ENCODE measurements around the gene ANKMY1. TPM values are rescaled to one million over a fixed set of nuclear protein-coding genes. Genes with fewer than 3 reads are reported as not detected.

The ANKMY1 gene
- total and polyA plus RNA-seq, 12 donors = 1.9 to 15.6 (median 5.3) TPM

DNA sequence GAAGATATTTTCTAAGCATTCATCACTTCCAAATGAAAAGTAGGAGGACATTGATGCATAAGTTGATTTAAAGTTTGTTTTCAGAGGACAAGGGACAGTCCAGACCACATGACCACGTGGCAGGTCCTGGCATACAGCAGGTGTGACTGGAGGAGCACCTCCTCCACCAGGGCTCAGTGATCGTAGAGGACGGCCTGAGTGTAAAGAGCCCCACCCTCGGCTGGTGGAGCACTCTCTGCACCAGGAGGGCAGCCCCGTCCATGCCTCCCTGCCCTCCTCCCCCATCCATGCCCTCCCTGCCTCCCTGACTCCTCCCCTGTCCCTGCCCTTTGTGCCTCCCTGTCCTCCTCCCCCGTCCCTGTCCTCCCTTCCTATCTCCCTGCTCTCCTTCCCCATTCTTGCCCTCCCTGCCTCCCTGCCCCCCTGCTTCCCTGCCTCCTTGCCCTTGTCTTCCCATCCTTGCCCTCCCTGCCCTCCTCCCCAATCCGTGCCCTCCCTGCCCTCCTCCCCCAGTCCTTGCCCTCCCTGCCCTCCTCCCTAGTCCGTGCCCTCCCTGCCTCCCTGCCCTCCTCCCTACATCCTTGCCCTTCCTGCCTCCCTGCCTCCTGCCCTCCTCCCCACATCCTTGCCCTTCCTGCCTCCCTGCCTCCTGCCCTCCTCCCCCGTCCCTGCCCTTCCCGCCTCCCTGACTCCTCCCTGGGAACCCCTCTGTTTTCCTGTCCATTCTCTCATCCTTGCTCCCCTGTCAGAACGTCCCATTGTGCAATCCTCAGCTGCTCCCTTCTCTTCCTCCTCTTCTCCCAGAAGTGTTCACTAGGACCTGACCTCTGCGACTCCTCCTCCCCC lies 47.9 kb downstream of the ANKMY1 start:
- Histone ChIP-seq H3K9me3 (no peaks in the 10 kb centered on the region), H3K27ac (no peak overlapping the region), H3K4me3 (no peak overlapping the region), H3K36me3 (peaks cover 0 to 44% (median 0%) of the 10 kb centered on the region in 9 donors), H3K27me3 (no peaks in the 10 kb centered on the region), H3K4me1 (peaks cover 0 to 11% (median 0%) of the 10 kb centered on the region in 9 donors)
- ATAC-seq = no peak
- WGBS, 2 donors = 76 to 78% methylated on average over 12 of the region's 12 CpGs
- TF ChIP-seq CTCF (IDR thresholded peaks at IDR 0.05) = no peak
- intact Hi-C loops (cut with DNase I) = loop anchor here in 8 of 10 donors (5.0 to 10.0 kb wide), 8 partner anchors 192 to 335 kb away; no protein-coding TSS in a partner anchor
- DNase-seq = no peak

DNA sequence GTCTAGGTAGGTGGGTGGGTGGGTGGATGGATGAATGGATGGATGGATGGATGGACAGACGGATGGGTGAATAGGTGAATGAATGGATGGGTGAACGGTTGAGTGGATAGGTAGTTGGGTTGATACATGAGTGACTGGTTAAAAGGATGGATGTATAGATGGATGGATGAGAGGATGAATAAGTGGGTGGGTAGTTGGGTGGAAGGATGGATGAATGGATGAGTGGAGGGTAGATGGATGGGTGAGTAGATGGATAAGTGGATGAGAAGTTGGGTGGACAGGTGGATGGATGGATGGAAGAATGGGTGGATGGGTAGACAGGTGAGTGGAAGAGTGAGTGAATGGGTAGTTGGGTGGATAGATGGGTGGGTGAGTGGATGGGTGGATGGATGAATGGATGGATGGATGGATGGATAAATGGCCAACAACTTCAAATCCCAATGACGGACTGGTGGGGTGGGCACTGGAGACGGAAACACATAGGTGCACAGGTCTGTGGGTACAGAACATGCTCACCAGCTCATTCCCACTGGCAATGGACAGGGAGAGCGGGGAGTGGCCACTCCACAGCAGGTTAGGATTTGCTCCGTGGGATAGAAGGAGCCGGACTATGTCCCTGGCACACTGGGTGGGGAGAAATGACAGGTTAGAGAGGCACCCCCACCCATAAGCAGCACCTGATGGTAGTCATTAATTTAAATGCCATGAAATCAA lies 48.8 kb downstream of the ANKMY1 start:
- ATAC-seq (no peak), DNase-seq (no peak)
- Histone ChIP-seq H3K4me1 (peaks cover 0 to 5% (median 0%) of the 10 kb centered on the region in 9 donors), H3K27ac (no peak overlapping the region), H3K27me3 (no peaks in the 10 kb centered on the region), H3K9me3 (no peaks in the 10 kb centered on the region), H3K36me3 (peaks cover 0 to 44% (median 0%) of the 10 kb centered on the region in 9 donors), H3K4me3 (no peak overlapping the region)
- no peak for TF ChIP-seq CTCF (IDR thresholded peaks at IDR 0.05)
- intact Hi-C loops (cut with DNase I) = loop anchor here in 1 of 10 donors (10.0 kb wide), 1 partner anchor 206 kb away; no protein-coding TSS in a partner anchor
- 97 to 98% methylated on average over 7 of the region's 7 CpGs for WGBS, 2 donors

DNA sequence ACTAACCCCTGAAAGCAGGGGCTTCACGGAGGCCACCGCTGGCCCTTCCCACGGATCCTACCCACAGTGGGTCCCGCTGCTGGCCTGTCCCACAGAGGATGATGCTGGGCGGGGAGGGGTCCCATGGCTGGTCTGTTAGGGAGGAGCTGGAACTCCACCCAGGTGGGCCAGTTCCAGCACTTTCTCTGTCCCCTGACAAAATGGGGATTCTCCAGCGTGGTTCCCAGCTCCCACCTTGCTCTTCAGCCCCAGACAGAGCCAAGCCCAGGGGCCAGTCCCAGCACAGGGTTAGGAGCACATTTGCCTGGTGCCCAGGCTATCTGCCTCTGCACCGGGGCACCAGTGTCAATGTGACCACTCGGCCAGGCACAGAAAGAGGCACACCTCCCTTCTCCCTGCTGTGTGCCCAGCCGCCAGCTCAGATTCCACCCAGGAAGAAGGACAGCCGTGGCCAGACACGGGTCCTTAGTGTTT lies 50.0 kb downstream of the ANKMY1 start:
- H3K4me3 ChIP-seq = no peak overlapping the region
- DNase-seq (no peak), ATAC-seq (no peak)
- WGBS, 2 donors = 95 to 96% methylated on average over 11 of the region's 11 CpGs
- no peaks in the 10 kb centered on the region for H3K27me3 ChIP-seq
- intact Hi-C loops (cut with DNase I) = loop anchor here in 1 of 10 donors (10.0 kb wide), 1 partner anchor 207 kb away; no protein-coding TSS in a partner anchor
- no peak overlapping the region for H3K27ac ChIP-seq
- TF ChIP-seq CTCF (IDR thresholded peaks at IDR 0.05) = no peak
- H3K36me3 ChIP-seq = peaks cover 0 to 40% (median 0%) of the 10 kb centered on the region in 9 donors
- no peaks in the 10 kb centered on the region for H3K4me1 ChIP-seq
- no peaks in the 10 kb centered on the region for H3K9me3 ChIP-seq

DNA sequence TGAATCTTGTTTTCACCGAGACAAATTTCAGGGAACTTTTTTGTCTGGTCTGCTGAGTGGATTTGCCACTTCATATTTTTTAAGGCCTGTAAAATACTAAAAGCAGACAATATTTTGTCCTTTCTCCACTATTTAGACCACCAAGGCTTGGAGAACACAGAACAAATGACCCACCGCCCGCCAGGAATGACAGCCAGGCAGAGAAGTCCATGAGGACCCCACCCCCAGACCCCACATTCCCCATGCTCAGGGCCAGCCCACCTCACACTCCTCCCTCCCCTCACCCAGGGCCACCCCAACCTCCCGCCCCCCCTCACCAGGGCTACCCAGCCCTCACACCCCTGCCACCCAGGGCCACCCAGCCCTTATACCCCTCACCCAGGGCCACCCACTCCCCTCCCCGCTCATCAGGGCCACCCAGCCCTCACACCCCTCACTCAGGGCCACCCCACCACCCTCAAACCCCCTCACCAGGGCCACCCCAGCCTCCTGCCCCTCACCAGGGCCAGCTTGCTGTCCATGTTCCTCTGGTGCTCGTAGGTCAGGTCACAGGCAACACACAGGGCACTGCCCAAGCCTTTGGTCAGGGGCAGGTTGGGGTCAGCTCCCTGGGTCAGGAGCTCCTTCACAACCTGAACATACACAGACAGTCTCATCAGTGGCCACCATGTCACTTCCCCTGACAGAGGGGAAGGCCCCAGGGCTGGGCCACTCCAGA lies 50.6 kb downstream of the ANKMY1 start:
- H3K4me1 ChIP-seq = no peaks in the 10 kb centered on the region
- H3K9me3 ChIP-seq = no peaks in the 10 kb centered on the region
- H3K27me3 ChIP-seq = no peaks in the 10 kb centered on the region
- no peak for DNase-seq
- intact Hi-C loops (cut with DNase I) = loop anchor here in 1 of 10 donors (10.0 kb wide), 1 partner anchor 208 kb away; no protein-coding TSS in a partner anchor
- TF ChIP-seq CTCF (IDR thresholded peaks at IDR 0.05) = no peak
- peak in 2 of 8 donors; percentile 20 to 26 for ATAC-seq
- H3K36me3 ChIP-seq = peaks cover 0 to 34% (median 0%) of the 10 kb centered on the region in 9 donors
- no peak overlapping the region for H3K27ac ChIP-seq
- WGBS, 2 donors = 92 to 95% methylated on average over 6 of the region's 6 CpGs
- H3K4me3 ChIP-seq = no peak overlapping the region
